GM13976 (cell line): ENCODE results near the gene CTNNBIP1.

Source experiments
- DNase-seq: peaks from one replicate; pipeline ENCODE4 v3.0.0; 2012; ENCODE audit warnings: low spot score
- CTCF ChIP-seq: IDR thresholded peaks from 2 replicates; pipeline ENCODE4 v1.5.1; 2012; ENCODE audit warnings: borderline replicate concordance, mild to moderate bottlenecking; ENCODE audit not compliant: insufficient read depth; ENCODE audit errors: extremely low read depth, missing control alignments, control extremely low read depth
- in situ Hi-C: fragments of 300-500 bp; cut with MboI; formaldehyde crosslinking; loops from one replicate; pipeline ENCODE4 v1.12.0; 2022; ENCODE audit warnings: low sequenced_read_pairs, mixed read lengths, inconsistent platforms; ENCODE audit not compliant: unreplicated experiment

CTNNBIP1 gene

DNA sequence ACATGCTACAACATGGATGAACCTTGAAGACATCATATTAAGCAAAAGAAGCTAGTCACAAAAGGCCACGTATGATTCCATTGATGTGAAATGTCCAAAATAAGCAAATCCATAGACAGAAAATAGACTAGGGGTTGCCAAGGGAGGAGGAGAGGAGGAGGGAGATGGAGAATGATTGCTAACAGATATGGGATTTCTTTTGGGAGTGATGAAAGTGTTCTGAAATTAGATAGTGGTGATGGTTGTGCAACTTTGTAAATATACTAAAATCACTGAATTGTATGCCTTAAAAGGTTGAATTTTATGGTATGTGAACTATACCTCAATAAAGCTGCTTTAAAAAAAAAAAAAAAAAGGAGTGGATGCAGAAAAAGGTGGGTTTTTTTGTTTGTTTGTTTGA is 93.9 kb downstream of the CTNNBIP1 start:
- in situ Hi-C loops = no loop called here
- no peak for TF ChIP-seq CTCF
- no peak for DNase-seq

- in situ Hi-C loops = no loop called here
- TF ChIP-seq CTCF = no peak
- DNase-seq = no peak
These were observed 94.9 kb downstream of the CTNNBIP1 start for GRCh38 chr1:9815150-9815549.

- in situ Hi-C loops = no loop called here
- no peak for DNase-seq
- no peak for TF ChIP-seq CTCF
These were observed 95.5 kb downstream of the CTNNBIP1 start for GRCh38 chr1:9814619-9815018.

- no peak for TF ChIP-seq CTCF
- no peak for DNase-seq
- in situ Hi-C loops = no loop called here
These were observed 98.7 kb downstream of the CTNNBIP1 start for GRCh38 chr1:9811239-9811966.

GRCh38 chr1:9809100-9809510 is 101.0 kb downstream of the CTNNBIP1 start:
- in situ Hi-C loops = no loop called here
- no peak for DNase-seq
- TF ChIP-seq CTCF = no peak

DNA sequence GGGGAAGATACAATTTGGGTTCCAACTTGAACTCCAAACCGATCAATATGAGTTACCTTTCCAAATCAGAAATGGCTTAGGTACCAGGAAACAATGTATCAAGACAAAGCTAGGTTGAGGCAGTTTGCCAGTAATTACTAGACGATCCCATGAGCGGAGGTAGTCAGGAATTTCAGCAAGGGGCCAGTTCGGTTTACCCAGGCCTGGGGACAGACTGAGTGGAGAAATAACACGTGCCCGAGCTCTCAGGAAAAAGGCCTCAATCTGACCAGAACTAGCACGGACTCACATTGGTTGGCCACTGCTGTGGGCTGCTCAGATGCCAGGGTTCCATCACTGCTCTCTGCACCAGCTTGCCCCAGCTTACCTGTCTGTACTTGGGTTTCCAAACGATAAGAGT is 101.6 kb downstream of the CTNNBIP1 start:
- no peak for TF ChIP-seq CTCF
- in situ Hi-C loops = no loop called here

More for the DNA sequence above, 101.6 kb downstream of the CTNNBIP1 start:
- DNase-seq = no peak
